ENCODE measurements around the gene CHRNA9.

GRCh38 chr4:40334591-40335524 lies at the start of gene CHRNA9:
- TF ChIP-seq CTCF (conservative IDR thresholded peaks at IDR 0.05; ENCODE audit: low read length) (no peak), EZH2phosphoT487 (IDR thresholded peaks at IDR 0.05; ENCODE audit: borderline replicate concordance, low read depth, low read length) (no peak)
